ENCODE results near the gene ACBD4.

Gene ACBD4

GRCh38 chr17:45147581-45148182 is 12.2 kb downstream of the ACBD4 start (continued):
- TF ChIP-seq, protein P1, sequence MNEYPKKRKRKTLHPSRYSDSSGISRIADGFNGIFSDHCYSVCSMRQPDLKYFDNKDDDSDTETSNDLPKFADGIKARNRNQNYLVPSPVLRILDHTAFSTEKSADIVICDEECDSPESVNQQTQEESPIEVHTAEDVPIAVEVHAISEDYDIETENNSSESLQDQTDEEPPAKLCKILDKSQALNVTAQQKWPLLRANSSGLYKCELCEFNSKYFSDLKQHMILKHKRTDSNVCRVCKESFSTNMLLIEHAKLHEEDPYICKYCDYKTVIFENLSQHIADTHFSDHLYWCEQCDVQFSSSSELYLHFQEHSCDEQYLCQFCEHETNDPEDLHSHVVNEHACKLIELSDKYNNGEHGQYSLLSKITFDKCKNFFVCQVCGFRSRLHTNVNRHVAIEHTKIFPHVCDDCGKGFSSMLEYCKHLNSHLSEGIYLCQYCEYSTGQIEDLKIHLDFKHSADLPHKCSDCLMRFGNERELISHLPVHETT (tag by site-specific recombination; IDR thresholded peaks at IDR 0.05): peak; percentile 97
- TF ChIP-seq, protein P2, sequence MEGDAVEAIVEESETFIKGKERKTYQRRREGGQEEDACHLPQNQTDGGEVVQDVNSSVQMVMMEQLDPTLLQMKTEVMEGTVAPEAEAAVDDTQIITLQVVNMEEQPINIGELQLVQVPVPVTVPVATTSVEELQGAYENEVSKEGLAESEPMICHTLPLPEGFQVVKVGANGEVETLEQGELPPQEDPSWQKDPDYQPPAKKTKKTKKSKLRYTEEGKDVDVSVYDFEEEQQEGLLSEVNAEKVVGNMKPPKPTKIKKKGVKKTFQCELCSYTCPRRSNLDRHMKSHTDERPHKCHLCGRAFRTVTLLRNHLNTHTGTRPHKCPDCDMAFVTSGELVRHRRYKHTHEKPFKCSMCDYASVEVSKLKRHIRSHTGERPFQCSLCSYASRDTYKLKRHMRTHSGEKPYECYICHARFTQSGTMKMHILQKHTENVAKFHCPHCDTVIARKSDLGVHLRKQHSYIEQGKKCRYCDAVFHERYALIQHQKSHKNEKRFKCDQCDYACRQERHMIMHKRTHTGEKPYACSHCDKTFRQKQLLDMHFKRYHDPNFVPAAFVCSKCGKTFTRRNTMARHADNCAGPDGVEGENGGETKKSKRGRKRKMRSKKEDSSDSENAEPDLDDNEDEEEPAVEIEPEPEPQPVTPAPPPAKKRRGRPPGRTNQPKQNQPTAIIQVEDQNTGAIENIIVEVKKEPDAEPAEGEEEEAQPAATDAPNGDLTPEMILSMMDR (tag by site-specific recombination; IDR thresholded peaks at IDR 0.05): no peak
- TF ChIP-seq ZNF677 (tag by site-specific recombination; IDR thresholded peaks at IDR 0.05) (no peak), ZFP41 (tag by site-specific recombination; IDR thresholded peaks at IDR 0.05; ENCODE audit: borderline replicate concordance) (no peak), ZBTB21 (tag by site-specific recombination; IDR thresholded peaks at IDR 0.05) (peak; percentile 74), RBAK (tag by site-specific recombination; IDR thresholded peaks at IDR 0.05) (0 out of 2 replicates have a peak, but pooled peaks have one; percentile 53), ZNF768 (tag by site-specific recombination; IDR thresholded peaks at IDR 0.05) (no peak), ZBTB17 (tag by site-specific recombination; IDR thresholded peaks at IDR 0.05) (peak; percentile 10), HIC1 (tag by site-specific recombination; IDR thresholded peaks at IDR 0.05) (no peak), ZNF426 (tag by site-specific recombination; IDR thresholded peaks at IDR 0.05) (no peak), ZNF423 (tag by site-specific recombination; IDR thresholded peaks at IDR 0.05) (no peak; the same call in 1 of the 2 replicates), ZNF530 (tag by site-specific recombination; IDR thresholded peaks at IDR 0.05; ENCODE audit: low read depth) (no peak), ZNF221 (tag by site-specific recombination; IDR thresholded peaks at IDR 0.05; ENCODE audit: borderline replicate concordance) (no peak), ZNF292 (tag by site-specific recombination; IDR thresholded peaks at IDR 0.05; ENCODE audit: borderline replicate concordance, low read depth) (no peak), SCRT1 (tag by site-specific recombination; IDR thresholded peaks at IDR 0.05; ENCODE audit: borderline replicate concordance) (no peak), ZNF501 (tag by site-specific recombination; IDR thresholded peaks at IDR 0.05) (peak; percentile 78; the same call in 1 of the 2 replicates), ZSCAN16 (tag by site-specific recombination; IDR thresholded peaks at IDR 0.05) (0 out of 2 replicates have a peak, but pooled peaks have one; percentile 49), ZNF169 (tag by site-specific recombination; IDR thresholded peaks at IDR 0.05) (no peak), ZNF362 (tag by site-specific recombination; IDR thresholded peaks at IDR 0.05) (no peak), ZBTB44 (tag by site-specific recombination; IDR thresholded peaks at IDR 0.05) (peak; percentile 46; the same call in 1 of the 2 replicates)
- TF ChIP-seq, protein P3, sequence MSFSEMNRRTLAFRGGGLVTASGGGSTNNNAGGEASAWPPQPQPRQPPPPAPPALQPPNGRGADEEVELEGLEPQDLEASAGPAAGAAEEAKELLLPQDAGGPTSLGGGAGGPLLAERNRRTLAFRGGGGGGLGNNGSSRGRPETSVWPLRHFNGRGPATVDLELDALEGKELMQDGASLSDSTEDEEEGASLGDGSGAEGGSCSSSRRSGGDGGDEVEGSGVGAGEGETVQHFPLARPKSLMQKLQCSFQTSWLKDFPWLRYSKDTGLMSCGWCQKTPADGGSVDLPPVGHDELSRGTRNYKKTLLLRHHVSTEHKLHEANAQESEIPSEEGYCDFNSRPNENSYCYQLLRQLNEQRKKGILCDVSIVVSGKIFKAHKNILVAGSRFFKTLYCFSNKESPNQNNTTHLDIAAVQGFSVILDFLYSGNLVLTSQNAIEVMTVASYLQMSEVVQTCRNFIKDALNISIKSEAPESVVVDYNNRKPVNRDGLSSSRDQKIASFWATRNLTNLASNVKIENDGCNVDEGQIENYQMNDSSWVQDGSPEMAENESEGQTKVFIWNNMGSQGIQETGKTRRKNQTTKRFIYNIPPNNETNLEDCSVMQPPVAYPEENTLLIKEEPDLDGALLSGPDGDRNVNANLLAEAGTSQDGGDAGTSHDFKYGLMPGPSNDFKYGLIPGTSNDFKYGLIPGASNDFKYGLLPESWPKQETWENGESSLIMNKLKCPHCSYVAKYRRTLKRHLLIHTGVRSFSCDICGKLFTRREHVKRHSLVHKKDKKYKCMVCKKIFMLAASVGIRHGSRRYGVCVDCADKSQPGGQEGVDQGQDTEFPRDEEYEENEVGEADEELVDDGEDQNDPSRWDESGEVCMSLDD (tag by site-specific recombination; IDR thresholded peaks at IDR 0.05): peak; percentile 43
- TF ChIP-seq, protein P4, sequence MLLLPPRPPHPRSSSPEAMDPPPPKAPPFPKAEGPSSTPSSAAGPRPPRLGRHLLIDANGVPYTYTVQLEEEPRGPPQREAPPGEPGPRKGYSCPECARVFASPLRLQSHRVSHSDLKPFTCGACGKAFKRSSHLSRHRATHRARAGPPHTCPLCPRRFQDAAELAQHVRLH (tag by site-specific recombination; IDR thresholded peaks at IDR 0.05): peak; percentile 91; the same call in 1 of the 2 replicates
- TF ChIP-seq, protein P5, sequence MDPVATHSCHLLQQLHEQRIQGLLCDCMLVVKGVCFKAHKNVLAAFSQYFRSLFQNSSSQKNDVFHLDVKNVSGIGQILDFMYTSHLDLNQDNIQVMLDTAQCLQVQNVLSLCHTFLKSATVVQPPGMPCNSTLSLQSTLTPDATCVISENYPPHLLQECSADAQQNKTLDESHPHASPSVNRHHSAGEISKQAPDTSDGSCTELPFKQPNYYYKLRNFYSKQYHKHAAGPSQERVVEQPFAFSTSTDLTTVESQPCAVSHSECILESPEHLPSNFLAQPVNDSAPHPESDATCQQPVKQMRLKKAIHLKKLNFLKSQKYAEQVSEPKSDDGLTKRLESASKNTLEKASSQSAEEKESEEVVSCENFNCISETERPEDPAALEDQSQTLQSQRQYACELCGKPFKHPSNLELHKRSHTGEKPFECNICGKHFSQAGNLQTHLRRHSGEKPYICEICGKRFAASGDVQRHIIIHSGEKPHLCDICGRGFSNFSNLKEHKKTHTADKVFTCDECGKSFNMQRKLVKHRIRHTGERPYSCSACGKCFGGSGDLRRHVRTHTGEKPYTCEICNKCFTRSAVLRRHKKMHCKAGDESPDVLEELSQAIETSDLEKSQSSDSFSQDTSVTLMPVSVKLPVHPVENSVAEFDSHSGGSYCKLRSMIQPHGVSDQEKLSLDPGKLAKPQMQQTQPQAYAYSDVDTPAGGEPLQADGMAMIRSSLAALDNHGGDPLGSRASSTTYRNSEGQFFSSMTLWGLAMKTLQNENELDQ (tag by site-specific recombination; IDR thresholded peaks at IDR 0.05; ENCODE audit: low read depth): no peak
- TF ChIP-seq, protein P6, sequence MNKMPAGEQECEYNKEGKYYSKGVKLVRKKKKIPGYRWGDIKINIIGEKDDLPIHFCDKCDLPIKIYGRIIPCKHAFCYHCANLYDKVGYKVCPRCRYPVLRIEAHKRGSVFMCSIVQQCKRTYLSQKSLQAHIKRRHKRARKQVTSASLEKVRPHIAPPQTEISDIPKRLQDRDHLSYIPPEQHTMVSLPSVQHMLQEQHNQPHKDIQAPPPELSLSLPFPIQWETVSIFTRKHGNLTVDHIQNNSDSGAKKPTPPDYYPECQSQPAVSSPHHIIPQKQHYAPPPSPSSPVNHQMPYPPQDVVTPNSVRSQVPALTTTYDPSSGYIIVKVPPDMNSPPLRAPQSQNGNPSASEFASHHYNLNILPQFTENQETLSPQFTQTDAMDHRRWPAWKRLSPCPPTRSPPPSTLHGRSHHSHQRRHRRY (tag by site-specific recombination; IDR thresholded peaks at IDR 0.05): no peak; the same call in 1 of the 2 replicates

Measured in HEK293 (cell line).